ENCODE data around the gene SHROOM4.

Gene SHROOM4

DNA sequence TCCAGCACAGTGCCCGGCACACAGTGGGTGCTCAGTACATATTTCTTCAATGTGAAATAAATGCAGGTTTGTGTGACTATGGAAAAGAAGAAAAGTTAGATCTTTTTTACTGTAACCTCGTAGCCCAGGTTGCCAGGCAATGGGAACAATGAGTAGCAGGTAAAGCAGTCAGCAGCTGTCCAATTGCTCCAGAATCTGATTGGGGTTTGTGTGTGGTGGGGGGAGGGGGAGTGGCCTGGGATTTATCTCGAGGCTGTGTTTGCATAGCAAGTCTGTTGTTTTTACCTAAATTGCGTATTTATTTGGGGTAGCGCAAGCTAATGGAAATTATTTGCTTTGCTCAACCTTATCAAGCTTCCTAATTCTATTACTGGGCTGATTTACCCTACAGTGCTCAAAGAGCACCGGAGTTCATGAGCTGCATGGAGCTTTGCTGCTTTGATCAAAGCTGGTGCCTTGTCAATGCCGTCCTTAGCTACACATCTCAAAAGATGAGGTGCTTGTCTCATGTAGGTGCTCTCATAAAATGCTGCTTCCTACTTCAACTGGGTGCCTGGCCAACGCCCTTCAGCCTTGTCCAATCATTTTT lies 198.3 kb downstream of the SHROOM4 start:
- no peak for DNase-seq

DNA sequence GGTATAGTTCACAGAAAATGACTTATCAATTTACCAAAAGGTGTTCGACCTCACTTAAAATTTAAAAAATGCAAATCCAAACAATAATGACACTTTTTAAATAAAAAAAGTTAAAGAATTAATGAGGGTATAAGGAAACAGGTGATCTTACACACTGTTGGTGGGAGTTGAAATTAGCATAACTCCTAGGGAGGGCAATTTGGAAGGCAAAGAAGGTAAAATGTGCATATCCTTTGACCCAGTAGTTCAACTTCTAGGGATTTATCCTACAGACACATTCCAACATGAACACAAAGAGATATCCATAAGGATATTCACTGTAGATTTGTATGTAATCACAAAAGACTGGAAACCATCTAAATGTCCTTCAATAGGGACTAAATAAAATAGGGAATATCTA lies 199.5 kb downstream of the SHROOM4 start:
- no peak for DNase-seq

DNA sequence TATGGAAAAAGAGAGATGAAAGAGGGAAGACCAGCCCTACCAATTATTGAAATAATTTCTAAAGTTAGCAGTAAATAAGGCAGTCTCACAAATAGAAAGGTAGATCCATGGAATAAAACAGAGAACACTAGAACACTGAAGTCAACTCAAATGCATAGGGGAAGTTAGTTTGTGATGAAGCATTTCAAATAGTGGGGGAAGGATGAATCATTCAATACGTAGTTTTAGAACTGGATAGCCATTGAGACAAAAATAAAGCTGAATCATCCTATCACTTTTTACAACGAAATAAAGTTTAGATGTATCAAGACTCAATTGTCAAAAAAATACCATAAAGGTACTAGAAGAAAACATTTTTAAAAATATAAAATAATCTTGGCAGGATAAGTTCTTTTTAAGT lies 200.1 kb downstream of the SHROOM4 start:
- no peak for DNase-seq

DNA sequence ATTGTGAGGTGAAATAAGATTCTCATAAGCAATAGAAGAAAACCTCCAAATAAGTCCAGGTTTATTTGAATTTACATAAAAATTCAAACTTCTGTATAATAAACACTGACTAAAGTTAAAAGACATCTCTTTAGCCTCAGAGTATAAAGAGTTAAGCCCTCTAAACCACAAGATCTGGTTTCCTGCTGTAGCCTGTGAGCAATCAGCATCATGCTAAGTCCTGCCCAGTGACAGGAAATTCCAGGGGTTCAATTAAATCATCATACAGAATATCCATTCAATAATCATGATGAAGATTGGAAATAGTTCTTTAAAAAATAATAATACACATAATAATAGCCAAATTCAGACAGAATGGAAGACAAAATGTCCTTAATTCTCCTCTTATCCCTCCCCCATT lies 204.2 kb downstream of the SHROOM4 start:
- no peak for DNase-seq

DNA sequence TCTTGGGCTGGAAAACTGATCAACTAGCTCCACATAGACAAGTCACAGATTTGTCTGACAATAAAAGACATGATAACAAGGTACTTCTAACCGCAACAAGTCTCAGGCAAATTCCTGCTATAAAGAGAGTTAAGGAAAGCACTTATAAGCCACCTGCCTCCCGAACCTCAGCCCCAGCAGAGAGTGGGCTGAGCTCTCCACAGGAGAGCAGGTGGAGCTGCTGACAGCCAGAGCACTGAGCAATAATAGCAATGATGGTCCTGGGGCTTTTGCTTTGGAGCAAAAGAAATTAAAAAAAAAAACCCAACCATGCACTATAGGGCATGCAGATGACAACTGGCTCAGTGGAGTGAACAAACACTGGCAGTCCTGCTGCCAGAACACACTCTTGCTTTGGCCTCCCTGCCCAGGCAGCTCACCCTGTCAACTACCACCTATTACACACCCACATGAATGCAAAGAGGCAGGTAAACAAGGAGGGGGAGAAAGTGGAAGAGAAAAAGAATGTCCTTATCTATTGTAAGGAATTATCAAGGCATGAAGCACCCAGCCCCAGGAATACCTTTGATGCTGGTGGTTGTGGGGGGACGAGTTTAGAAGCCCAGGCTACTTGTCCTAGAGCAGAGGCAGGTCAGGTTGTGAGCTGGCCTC lies 207.6 kb downstream of the SHROOM4 start:
- DNase-seq = peak; percentile 4

DNA sequence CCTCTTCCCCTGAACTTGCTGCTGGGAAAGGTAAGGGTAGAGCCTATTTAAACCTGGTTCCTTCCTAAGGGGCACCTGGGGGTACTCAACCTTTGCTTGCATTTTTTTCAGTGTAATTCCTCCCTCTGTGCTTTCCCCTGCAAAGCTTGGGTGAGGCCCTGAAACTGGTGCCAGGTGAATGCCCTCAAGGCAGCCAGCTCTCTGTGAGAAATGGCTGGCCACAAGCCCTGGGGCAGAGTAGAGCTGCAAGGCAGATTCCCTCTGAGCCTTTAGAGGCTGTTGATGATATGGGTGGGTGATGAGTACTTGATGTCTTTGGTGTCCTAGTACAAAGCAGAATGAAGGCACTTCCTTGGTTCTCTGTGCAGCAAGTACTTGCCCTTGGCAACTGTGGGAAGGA lies 217.9 kb downstream of the SHROOM4 start:
- DNase-seq = no peak

DNA sequence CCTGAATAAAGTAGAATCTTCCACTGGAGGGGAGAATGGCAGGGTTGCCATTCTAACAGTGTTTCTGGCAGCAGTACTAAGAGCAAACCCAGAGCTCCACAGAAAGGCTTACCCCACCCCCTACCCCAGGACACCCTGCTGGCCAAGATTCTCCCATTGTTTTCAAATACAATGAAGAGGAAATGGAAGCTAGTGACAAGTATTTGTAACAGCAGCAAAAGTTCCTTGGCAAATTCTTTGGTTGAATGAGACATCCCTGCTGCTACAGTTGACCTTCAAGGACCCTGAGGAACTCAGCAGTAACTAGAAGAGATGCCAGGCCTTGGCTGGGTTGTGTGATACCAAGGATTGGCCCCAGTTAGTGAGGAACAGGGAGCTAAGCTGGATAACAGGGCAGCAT lies 219.2 kb downstream of the SHROOM4 start:
- DNase-seq = no peak

DNA sequence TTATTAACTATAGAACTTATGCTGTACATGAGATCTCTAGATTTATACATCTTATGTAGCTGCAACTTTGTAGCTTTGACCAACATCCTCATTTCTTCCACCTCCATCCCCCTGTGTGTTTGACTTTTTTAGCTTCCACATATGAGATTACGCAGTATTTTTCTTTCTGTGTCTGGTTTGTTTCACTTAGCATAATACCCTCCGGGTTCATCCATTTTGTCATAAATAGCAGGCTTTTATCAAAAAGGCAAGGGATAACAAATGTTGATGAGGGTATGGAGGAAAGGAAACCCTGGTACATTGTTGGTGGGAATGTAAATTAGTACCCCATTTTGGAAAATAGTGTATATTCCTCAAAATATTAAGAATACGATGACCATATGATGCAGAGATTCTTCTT lies 227.0 kb downstream of the SHROOM4 start:
- DNase-seq = no peak

DNA sequence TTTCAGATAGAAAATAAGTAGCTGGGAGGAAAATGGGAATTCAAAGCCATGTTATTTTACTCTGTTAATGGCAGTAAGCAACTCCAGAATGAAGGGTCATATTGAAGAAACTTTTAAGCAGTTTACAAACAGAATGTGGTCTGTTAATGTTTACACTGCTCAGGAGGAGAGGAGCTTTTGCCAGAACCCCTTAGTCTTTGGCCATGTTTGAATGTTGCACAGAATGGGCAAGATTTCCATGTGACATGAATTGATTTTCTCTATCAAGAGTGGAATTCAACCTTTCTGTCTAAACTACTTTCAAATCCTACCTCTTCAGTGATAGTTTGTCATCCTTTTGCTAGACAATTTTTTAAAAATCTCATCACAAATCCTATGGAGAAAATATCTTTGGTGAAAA lies 227.6 kb downstream of the SHROOM4 start:
- DNase-seq = no peak

DNA sequence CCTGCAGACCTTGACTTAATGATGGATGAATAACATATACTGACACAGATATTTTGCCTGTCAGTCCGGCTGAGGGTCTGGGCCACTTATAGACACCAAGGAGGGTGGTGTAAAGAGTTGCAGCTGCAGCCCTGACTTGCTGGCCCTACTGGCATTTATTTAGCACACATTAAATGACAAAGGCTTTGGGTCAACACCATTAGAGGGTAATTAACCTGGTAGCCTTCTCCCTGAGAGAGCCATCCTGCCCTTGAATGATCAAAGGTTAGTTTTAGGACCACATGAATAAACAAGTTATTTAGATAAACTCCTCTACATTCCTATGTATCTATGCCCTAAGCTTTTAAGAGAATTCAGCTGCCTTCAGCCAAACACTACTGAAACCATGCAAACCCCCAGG lies 232.6 kb downstream of the SHROOM4 start:
- DNase-seq = no peak

DNA sequence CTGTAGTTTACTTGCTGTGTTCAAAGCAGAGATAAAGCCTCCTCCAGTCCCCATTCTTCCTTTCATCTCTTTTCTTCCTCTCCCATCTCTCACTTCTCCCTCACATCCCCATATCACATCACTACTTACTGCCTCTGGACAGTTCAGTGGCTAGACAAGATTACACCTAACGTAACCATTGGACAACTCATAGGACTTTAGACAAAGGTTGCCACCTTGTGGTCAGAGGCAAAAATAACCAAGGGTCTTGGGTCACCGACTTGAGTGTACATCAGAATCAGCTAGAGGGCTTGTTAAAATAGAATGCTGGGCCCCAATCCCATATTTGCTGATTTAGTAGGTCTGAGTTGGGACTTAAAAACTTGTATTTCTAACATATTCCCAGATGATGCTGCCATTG lies 234.0 kb downstream of the SHROOM4 start:
- peak; percentile 85 for DNase-seq

DNA sequence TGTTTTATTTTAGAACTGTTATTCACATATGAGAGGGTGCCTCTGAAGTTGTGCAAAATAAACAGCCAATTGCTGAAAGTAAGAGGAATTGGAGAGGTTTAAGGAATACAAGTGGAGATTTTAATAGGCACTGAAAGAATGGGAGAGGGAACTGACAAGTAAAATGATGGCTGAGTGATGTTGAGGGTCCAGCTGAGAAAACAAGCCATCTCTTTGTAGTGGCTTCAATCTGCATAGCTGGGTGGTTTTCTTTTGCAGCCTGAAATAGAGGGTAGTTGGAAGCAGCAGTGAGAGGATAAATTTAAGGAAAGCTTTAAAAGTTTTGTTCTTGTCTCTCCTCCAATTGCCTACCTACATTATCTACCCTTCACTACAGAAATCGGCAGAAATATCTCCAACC lies 236.7 kb downstream of the SHROOM4 start:
- no peak for DNase-seq

DNA sequence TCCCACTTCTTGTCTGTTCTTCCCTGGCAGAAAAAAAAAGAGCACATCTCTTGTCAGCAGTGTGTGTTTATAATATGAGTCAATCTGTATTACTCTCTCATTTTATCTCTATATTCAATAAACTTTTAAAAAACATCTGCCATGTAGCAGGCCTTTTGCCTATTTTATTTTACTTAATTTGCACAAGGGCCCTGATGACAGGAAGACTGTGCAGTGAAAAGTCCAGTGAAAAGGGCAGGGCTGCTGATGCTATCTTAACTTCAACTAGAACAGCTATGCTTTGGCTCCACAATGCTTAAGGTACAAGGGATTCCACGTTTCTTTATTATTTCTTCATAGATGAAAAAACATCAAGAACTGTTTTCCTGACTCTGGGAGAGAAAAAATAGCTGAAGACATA lies 246.4 kb downstream of the SHROOM4 start:
- DNase-seq = no peak

DNA sequence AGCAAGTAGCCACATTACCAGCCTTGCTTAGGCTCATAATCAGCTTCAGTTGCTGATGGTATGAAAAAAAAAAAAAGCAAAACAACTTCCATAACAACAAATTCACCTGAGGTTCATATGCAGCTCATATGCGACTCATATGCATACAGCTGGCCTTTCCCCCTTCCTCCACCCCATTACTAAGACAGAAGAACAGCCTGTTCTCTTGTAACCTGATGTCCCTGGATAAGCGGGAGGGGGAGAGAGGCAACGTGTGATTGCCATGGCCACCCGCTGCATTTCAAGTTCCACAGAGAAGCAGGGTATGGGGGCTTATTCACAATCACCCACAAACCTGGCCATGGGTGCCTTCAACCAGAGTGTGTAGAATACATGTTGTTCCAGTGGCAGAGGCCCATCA lies 248.3 kb downstream of the SHROOM4 start:
- peak; percentile 47 for DNase-seq

All from DMS53 (cell line).